GM18873 (cell line): Measurements from ENCODE around the gene RTN4RL1.

Experiments used
- ATAC-seq: cut with Tn5 transposase; IDR thresholded peaks from one replicate; pipeline ENCODE4 v1.9.1; 2021; ENCODE audit warnings: mild to moderate bottlenecking, moderate library complexity, moderate number of reproducible peaks; ENCODE audit not compliant: unreplicated experiment, low FRiP score

RTN4RL1 gene

DNA sequence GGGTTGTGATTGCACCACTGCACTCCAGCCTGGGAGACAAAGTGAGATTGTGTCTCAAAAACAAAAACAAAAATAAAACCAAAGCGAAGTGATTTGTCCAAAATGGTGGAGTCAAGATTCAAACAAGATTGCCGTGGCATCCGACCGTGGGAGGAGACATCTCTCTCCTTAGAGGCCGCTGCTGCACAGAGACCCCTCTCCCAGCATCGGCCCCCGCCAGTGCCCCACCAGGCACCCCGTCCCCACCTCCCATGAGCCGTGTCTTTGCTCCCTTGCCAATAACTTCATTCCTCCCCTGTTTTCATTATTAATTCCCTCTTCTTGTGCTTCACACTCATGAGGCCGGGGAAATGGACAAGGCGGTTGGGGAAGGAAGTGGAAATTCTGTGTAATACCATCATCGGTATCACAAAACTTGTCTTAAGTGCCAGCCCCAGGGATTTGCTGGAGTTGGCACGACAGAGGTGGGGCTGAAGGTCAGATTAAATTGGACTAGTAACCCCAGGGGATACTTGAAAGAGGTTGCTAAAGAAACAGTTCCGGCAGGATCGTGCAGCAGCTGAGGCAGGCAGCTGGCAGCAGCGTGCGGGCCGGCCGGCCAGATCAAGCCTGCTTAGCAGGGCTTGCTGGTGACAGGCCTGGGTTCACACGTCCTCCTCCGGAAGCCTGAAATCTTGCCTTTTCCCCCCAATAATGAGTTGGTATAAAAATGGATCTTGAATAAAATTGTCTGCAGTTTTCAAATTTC lies 66.8 kb downstream of the RTN4RL1 start:
- ATAC-seq, result no peak

DNA sequence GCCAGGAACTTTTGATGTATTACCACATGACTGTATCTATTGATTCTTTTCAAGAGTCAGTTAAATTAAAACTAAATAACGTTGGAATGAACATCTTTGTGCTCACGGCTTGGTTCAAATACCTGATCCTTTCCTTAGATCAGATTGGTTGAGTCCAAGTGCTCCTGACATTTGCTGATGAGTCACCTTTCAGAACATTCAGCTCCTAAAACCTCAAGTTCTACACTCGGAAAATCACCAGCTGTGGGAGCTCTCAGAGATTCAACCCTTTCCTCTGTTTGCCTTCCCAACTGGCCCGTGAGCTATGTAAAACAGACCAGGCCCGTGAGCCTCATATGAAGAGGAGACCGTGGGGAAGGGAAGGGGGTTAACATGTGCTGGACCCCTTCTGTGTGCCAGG lies 68.1 kb downstream of the RTN4RL1 start:
- ATAC-seq, result no peak

DNA sequence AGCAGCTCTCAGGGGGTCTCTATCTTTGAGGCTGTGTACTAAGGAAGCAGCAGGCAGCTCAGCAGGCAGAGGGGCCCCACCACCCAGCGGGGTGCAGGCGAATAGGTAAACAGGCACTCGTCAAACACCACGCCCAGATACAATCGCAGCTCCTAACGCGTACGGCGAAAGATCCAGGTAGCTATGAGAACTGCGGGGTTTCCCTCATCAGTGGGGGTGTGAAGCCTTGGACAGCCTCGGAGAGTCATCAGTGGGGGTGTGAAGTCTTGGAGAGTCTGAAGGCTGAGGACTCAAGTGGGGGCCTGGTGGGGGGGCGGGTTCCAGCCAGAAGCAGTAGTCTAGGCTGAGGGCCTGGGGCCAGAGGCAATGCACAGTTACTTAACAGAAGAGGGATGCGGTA lies 69.0 kb downstream of the RTN4RL1 start:
- ATAC-seq, result no peak

DNA sequence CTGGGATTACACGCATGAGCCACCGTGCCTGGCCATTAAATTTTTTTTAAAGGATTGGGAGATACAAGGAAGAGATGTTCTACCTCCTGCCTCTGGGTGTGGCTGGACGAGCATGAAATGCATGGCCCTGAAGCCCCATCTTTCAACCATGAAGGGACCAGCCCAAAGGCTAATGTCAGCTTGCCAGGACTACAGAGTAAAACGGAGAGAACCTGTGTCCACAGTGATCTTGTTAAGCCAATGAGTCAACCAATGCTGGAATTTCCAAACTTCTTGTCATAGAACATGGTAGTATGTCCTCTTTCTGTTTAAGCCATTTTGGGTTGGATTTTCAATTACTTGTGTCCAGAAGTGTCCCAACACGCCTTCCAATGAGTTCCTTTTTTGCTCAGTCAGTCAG lies 71.3 kb downstream of the RTN4RL1 start:
- ATAC-seq, result no peak

DNA sequence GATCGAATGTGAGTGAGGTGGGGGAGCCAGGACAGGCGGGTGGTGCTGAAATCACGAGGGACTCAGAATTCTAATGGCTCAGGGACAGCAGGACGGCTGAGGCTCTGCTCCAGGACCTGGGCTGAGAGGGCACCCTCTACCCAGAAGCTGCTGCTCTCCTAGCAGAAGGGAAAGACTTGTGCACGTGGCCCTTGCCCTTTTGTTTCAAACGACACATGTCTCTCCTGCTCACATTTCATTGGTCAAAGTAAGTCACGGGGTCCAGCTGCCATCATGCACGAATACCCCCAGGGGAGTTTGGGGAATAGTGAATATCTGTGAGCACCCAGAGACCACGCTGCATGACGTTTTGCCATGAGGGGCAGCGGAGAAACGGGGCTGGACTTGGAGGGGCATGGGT lies 73.2 kb downstream of the RTN4RL1 start:
- no peak for ATAC-seq

DNA sequence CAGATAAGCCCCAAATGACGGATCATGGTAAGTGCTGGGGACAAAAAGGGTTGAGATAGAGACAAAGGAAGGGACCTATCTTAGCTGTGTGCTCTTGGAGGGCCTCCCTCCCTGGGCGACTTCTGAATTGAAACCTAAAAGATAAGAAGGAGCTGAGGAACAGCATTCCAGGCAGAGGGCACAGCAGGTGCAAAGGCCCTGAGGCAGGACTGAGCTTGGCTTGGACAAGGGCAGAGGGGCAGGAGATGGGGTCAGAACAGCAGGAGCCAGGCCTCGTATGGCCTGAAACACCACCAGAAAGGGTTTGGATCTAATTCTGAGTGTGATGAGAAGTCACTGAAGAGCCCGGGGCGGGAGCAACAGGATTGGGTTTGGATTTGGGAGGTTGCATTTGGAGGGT lies 75.4 kb downstream of the RTN4RL1 start:
- ATAC-seq, result no peak

DNA sequence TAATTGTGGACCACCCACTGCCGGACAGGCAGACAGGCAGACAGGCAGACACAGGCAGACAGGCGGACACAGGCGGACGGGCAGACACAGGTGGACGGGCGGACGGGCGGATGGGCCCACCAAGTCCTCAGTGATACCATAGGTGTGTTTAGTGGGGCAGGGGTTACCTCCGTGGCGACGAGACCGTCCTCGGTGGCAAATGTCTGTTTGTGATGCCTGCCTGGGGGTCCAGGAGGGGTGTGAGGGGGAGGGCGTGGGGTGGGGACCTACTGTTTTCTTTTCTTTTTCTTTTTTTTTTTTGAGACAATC lies 76.7 kb downstream of the RTN4RL1 start:
- no peak for ATAC-seq

DNA sequence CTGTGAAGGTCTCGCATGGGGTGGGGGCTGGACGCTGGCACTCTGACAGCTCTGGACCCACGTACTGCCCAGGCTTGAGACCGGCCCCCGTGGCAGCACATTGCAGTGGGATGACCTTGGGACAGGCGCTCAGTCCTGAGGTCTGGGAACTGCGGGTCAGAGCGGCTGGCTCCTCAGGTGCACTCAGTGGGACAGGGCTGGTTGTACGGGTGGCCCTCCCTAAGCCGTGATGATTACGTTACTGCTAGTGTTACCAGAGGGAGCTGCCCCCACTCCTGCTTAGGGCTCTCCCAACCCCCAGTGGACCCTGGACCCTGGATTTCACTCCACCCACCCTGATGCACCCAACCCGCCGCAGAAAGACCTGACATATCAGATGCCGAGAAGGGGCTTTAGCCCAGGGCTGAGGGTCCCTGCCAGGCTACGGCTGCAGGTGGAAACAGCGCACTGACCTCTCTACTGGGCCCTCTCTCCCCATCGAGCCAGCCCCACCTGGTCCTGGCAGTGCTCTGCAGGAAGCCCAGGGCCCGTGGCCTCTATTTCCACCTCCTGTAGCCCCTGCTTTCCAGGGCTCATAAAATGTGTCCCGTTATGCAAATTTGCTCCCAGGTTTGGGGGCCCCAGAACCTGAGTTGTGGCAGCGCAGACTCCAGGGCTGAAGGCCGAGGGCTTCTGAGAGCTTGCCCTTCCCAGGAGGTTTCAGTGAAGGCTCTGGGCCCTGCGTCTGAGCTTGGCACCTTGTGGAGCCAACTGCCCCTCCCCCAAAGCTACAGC lies 77.2 kb downstream of the RTN4RL1 start:
- no peak for ATAC-seq

DNA sequence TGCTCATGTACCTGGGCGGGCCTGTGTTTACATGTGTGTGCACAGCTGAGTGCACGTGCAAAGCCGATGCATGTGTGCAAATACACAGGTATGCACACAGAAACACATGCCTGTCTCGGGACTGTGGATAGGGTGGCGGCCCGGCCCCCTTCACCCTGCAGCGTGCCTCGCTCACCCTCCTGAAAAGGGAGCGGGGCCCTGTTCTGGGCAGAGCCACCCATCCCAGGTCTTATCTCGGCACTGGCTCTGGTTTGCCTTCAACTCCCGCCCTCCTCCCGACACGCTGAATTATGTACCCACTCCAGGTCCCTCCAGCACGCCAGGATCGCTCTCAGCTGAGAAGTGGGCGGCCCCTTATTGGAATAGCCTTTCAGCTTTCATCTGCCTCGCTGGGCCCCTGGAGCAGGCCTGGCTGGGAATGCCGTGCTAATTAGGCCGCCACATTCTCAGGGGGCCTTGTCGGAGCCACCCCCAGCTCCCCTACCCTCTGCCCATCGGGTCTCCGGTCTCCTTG lies 77.8 kb downstream of the RTN4RL1 start:
- ATAC-seq, result no peak

DNA sequence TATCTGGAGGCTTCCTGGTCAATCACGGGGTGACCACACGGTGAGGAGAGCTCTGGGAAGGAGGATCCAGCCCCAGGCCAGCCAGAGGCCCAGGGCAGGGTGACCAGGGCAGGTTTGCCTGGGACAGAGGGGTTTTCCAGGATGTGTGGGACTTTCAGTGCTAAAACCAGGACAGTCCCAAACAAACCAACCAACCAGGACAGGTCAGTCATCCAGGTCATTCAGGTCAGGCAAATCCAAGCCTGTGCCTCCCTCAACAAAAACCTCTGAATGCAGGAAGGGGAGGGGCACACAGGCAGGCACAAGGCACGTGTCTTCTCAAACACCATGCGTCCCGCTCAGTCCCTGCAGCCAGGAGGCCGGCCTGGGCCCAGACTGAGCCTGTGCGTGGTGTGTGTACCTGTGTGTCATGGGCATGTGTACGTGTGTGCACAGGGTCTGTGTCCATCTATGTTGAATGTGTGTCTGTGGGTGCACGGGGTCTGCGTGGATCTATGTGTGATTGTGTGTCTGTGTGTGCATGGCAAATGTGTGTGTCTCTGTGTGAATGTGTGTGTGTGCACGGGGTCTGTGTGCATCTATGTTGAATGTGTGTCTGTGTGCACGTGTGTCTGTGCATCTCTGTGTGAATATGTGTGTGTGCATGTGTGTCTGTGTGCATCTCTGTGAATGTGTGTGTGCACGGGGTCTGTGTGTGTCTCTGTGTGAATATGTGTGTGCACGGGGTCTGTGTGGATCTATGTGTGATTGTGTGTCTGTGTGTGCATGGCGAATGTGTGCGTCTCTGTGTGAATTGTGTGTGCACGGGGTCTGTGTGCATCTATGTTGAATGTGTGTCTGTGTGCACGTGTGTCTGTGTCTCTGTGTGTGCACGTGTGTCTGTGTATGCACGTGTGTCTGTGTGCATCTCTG lies 78.9 kb downstream of the RTN4RL1 start:
- no peak for ATAC-seq

DNA sequence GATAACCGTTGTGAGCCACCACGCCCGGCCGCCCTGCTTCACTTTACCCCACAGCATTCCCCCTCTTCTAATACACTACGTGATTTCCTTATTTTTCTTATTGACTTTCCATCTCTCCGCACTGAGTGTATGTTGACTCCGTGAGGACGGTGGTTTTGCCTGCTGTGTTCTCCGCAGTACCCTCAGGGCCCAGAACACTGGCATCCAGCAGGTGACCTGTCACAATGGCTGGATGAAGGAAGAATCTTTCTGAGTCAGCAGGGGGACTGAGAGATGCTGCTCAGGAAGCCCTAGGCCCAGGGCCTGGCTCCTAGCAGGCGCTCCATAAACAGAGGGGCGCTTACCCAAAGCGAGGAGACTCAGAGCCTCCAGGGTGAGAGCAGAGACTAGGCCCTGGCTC lies 79.5 kb downstream of the RTN4RL1 start:
- ATAC-seq, result no peak

DNA sequence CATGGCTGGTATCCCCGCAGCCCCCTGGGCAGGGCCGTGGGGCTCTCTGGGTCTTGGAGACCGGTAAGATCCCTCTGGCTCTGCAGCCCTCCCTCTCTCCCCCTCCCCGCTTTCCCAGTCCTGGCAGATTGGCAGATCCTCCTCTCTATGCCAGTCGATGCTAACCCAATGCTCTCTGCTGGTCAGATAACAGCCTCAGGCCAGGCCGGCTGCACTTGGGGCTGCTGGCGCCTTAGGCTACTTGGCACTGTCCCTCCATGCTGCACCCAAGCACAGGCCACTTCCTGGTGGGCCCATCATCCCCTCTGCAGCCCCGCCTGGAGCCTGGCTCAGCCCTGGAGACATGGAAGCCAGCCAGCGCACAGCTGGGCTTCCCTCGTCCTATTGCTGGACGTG lies 81.7 kb downstream of the RTN4RL1 start:
- ATAC-seq, result no peak

DNA sequence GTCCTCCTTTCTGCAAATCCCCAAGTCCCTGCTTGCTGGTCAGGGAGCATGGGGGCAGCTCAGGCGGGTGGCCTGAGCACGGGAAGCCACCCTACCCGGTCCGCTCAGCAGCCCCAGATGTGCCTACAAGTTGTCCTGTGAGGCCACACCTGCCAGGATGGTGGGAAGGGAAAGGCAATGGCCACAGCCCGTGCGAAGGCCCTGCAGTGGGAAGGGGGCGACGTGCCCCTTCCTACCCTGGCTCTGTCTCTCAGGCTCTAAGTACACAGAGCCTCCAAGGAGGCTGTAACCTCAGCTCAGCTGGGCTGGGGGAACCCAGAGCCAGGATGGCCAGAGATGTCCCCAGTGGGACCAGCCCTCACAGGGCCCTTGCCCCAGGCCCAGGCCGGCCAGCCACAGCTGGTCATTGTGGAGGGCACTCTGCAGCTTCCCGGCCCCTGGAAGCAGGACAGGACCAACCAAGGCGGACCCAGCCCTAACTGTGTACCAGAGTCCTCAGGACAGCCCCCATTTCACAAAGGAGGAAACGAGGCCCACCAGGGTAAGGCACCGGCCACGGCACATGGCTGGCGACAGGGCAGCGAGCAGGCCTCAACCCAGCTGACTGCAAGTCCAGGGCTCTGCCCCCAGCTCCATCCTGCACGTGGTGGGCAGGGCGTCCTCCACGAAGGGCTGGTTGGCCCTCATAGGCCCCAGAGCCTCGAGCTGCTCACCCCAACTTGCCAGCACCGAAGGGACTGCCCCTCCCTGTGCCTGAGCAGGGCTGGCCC lies 82.3 kb downstream of the RTN4RL1 start:
- ATAC-seq, result no peak

DNA sequence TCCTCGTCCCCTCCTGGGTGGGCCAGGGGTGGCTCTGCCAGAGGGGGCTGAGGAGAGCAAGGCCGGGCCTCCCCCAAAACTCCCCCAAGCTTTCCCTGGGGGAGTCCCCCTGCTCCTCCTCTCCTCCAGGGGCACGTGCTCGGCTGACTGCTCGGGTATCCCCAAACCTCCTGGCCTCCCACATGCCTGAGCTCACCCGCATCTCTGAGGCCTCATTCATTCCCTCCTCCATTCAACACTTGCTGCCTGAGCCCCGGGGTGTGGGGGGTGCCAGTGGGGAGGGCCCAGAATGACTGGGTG lies 83.1 kb downstream of the RTN4RL1 start:
- no peak for ATAC-seq

DNA sequence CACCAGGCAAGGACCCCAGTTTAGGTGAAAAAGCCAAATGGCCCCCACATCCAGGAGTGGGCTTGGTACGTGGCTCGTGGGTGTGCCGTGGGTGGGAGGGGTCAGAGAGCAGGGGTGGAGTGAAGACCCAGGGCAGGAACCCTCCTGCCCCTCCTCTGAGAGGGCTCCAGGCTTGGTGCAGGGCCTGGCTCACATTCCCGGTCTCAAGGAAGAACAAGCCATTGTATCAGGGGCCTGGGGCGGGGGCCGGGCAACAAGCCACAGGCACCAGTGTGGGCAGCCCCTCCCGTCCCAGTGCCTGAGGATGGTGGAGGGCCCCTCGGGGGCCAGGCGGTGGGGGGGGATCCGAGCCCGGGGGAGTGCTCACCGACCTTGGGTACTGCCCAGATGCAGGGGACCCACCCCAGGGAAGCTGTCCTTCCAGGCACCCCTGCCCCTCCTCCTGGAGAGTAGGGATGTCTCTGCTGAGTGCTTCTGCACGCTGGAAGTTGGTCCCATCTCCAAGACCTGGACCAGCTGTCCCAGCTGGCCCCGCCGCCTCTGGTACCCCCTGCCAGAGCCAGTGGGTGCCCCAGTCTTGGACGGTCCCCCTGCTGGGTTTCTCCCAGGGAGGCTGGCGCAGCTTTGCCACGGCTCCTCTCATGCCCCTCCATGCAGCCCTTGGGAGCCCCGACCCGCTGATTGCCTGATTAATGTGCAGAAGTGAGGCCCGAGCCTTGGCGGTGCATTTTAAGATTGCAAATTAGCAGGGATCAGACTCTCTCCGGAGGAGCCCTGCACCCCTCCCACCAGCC lies 83.7 kb downstream of the RTN4RL1 start:
- no peak for ATAC-seq

DNA sequence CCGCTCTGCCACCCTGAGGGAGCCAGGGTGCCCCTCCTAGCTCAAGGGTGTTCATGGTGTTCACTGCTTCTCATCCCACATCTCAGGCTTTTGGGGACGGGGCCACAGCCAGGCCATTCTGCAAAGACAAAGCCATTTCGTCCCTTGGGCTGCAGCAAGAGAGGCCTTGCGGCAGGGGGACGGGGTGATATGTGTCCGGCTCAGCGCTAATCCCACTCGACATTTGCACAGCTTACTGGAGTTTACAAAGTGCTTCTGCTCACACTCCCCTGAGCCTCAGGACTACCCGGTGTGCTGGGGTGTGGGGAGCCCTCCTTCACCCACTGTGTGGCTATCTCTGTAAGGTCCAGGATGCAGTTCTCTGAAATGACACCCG lies 84.3 kb downstream of the RTN4RL1 start:
- ATAC-seq, result no peak

DNA sequence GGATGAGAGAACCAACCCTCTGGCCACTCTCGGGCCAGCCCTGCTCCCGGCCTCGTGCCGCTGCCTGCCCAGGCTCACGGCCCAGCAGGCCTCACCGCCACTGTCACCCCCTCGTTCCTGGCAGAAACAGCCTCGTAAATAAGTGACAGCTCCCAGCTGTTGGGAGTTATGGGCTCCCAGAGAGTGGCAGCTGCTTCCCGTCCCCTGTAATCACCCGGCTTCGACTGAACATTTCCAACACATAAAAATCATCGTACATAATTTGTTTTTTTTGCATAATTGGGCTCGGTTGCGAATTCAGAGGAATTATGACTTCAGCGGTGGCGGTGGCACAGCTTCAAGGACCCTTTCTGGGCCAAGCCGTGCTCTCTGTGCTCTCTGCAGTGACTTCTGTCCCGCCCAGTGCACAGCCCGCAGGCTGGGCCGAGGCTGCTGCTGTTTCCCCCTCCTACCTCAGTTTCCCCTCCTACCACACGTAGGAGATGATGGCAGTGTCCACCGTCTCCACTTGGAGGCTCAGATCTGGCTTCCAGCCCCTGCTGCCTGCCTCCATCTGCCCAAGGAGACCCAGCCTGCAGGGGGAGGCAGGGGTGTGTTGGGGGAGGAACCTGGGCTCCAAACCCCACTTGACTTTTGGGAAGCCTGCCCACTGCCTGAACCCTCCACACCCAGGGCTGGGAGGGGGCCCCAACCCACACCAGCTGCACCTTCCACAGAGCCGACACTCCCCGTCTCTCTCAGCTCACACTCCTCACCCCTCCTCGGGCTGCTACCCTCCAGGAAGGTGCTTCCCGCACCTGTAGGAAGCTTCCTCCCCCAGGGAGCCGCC lies 84.9 kb downstream of the RTN4RL1 start:
- ATAC-seq, result no peak

DNA sequence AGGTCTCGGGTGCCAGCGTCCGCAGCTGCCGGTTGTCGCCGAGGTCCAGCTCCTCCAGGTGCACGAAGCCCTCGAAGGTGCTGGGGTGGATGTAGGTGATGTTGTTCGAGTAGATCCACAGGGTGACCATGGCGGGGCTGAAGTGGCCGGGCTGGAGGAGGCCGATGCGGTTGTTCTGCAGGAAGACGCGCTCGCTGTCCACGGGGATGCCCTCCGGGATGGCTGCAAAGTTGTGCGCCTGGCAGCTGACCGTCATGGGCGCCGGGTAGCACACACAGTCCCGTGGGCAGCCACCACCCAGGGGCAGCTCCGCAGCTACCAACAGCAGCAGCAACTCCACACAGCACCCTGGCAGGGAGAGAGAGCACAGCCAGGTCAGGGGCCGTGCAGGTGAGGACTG lies 87.7 kb downstream of the RTN4RL1 start:
- no peak for ATAC-seq

DNA sequence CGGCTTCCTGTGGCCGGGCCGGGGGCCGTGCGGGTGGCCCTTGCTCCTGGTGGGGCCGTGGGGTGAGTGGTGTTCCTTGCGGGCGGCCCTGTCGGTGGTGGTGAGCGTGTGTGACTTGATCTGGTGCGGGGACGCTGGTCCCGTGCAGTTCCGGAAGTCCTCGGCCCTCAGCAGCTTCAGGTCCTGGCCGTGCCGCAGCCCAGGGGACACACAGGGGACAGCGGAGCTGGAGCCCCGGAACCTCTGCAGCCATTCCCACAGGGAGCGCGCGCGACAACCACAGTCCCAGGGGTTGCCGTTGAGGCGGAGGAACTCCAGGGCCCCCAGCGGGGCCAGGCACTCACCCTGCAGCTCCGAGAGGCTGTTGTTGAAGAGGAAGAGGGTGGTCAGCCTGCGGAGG lies 88.4 kb downstream of the RTN4RL1 start:
- no peak for ATAC-seq
